Measurements from ENCODE around the gene RPL35A.
"Not testable (repeated sequence)": the region's sequence is repeated elsewhere in the genome, so short reads cannot be mapped to it uniquely, and the experiment has no call there.

The RPL35A gene

GRCh38 chr3:197959500-197959890 is 9.5 kb downstream of the RPL35A start:
- H3K4me1 Mint-ChIP-seq (ENCODE audit: low read depth) = peaks cover 79% of the 10 kb centered on the region
- H3K36me3 Mint-ChIP-seq (ENCODE audit: low read depth) = peaks cover 35% of the 10 kb centered on the region
- no peaks in the 10 kb centered on the region for H3K9me3 Mint-ChIP-seq
- H3K4me3 Mint-ChIP-seq = peak overlapping the region; percentile 86
- no peaks in the 10 kb centered on the region for H3K27me3 Mint-ChIP-seq
- peak overlapping the region; percentile 97 for H3K27ac Mint-ChIP-seq
- DNase-seq = no peak

GRCh38 chr3:197959891-197960693 is 10.1 kb downstream of the RPL35A start, which contains the start of gene LMLN:
TSS of gene LMLN (plus strand) at chr3:197960217. CDS start at chr3:197960246, 29 bp downstream.
- Mint-ChIP-seq H3K4me1 (ENCODE audit: low read depth) (peaks cover 74% of the 10 kb centered on the region), H3K36me3 (ENCODE audit: low read depth) (peaks cover 29% of the 10 kb centered on the region), H3K27me3 (no peaks in the 10 kb centered on the region), H3K27ac (peak within 1 kb of the TSS; percentile 97), H3K9me3 (no peaks in the 10 kb centered on the region), H3K4me3 (peak within 1 kb of the TSS; percentile 86)
- DNase-seq = peak; percentile 94

- Mint-ChIP-seq H3K4me3 (peak overlapping the region; percentile 86), H3K9me3 (no peaks in the 10 kb centered on the region)
Measured at GRCh38 chr3:197960694-197961581, 10.9 kb downstream of the RPL35A start.

GRCh38 chr3:197961582-197961945 is 11.6 kb downstream of the RPL35A start:
- H3K9me3 Mint-ChIP-seq = peaks cover 2% of the 10 kb centered on the region
- peak overlapping the region; percentile 86 for H3K4me3 Mint-ChIP-seq
- peak overlapping the region; percentile 97 for H3K27ac Mint-ChIP-seq
- no peaks in the 10 kb centered on the region for H3K27me3 Mint-ChIP-seq
- no peak for DNase-seq
- peaks cover 62% of the 10 kb centered on the region for H3K4me1 Mint-ChIP-seq (ENCODE audit: low read depth)
- H3K36me3 Mint-ChIP-seq (ENCODE audit: low read depth) = peaks cover 14% of the 10 kb centered on the region

More at GRCh38 chr3:197960694-197961581, 10.9 kb downstream of the RPL35A start:
- Mint-ChIP-seq H3K27ac (peak overlapping the region; percentile 97), H3K36me3 (ENCODE audit: low read depth) (peaks cover 20% of the 10 kb centered on the region), H3K27me3 (no peaks in the 10 kb centered on the region), H3K4me1 (ENCODE audit: low read depth) (peaks cover 68% of the 10 kb centered on the region)
- DNase-seq = no peak

GRCh38 chr3:197963019-197963637 is 13.1 kb downstream of the RPL35A start:
- peaks cover 5% of the 10 kb centered on the region for H3K36me3 Mint-ChIP-seq (ENCODE audit: low read depth)
- no peak for DNase-seq
- no peak overlapping the region for H3K27ac Mint-ChIP-seq
- H3K9me3 Mint-ChIP-seq = peaks cover 10% of the 10 kb centered on the region
- H3K4me3 Mint-ChIP-seq = no peak overlapping the region
- H3K4me1 Mint-ChIP-seq (ENCODE audit: low read depth) = peaks cover 50% of the 10 kb centered on the region
- no peaks in the 10 kb centered on the region for H3K27me3 Mint-ChIP-seq

- H3K36me3 Mint-ChIP-seq (ENCODE audit: low read depth); DNase-seq; H3K27ac Mint-ChIP-seq; H3K27me3 Mint-ChIP-seq; H3K4me3 Mint-ChIP-seq; H3K4me1 Mint-ChIP-seq (ENCODE audit: low read depth): not testable (repeated sequence)
- H3K9me3 Mint-ChIP-seq = peaks cover 14% of the 10 kb centered on the region
Measured at GRCh38 chr3:197967337-197967989, 17.5 kb downstream of the RPL35A start.

- peaks cover 16% of the 10 kb centered on the region for H3K36me3 Mint-ChIP-seq (ENCODE audit: low read depth)
- no peak overlapping the region for H3K4me3 Mint-ChIP-seq
- H3K9me3 Mint-ChIP-seq = peaks cover 19% of the 10 kb centered on the region
- no peak overlapping the region for H3K27ac Mint-ChIP-seq
- DNase-seq = no peak
- no peaks in the 10 kb centered on the region for H3K27me3 Mint-ChIP-seq
- no peaks in the 10 kb centered on the region for H3K4me1 Mint-ChIP-seq (ENCODE audit: low read depth)
Measured at GRCh38 chr3:197970588-197970987, 20.6 kb downstream of the RPL35A start.

GRCh38 chr3:197974016-197974415 is 24.0 kb downstream of the RPL35A start:
- H3K9me3 Mint-ChIP-seq = peaks cover 8% of the 10 kb centered on the region
- no peak for DNase-seq
- H3K4me1 Mint-ChIP-seq (ENCODE audit: low read depth) = no peaks in the 10 kb centered on the region
- H3K4me3 Mint-ChIP-seq = no peak overlapping the region
- H3K36me3 Mint-ChIP-seq (ENCODE audit: low read depth) = peaks cover 31% of the 10 kb centered on the region
- H3K27me3 Mint-ChIP-seq = no peaks in the 10 kb centered on the region
- H3K27ac Mint-ChIP-seq = no peak overlapping the region

- H3K4me1 Mint-ChIP-seq (ENCODE audit: low read depth) = peaks cover 4% of the 10 kb centered on the region
- peaks cover 33% of the 10 kb centered on the region for H3K36me3 Mint-ChIP-seq (ENCODE audit: low read depth)
- H3K27ac Mint-ChIP-seq = no peak overlapping the region
- no peaks in the 10 kb centered on the region for H3K27me3 Mint-ChIP-seq
- no peak overlapping the region for H3K4me3 Mint-ChIP-seq
- no peak for DNase-seq
- peaks cover 8% of the 10 kb centered on the region for H3K9me3 Mint-ChIP-seq
Measured at GRCh38 chr3:197975311-197975710, 25.3 kb downstream of the RPL35A start.

GRCh38 chr3:197983076-197983475 is 33.1 kb downstream of the RPL35A start:
- H3K9me3 Mint-ChIP-seq = no peaks in the 10 kb centered on the region
- H3K27ac Mint-ChIP-seq = no peak overlapping the region
- H3K27me3 Mint-ChIP-seq = no peaks in the 10 kb centered on the region
- DNase-seq = no peak
- H3K36me3 Mint-ChIP-seq (ENCODE audit: low read depth) = peaks cover 17% of the 10 kb centered on the region
- H3K4me3 Mint-ChIP-seq = no peak overlapping the region
- H3K4me1 Mint-ChIP-seq (ENCODE audit: low read depth) = peaks cover 16% of the 10 kb centered on the region

- no peaks in the 10 kb centered on the region for H3K9me3 Mint-ChIP-seq
- H3K4me3 Mint-ChIP-seq = no peak overlapping the region
- H3K4me1 Mint-ChIP-seq (ENCODE audit: low read depth) = no peaks in the 10 kb centered on the region
- no peak overlapping the region for H3K27ac Mint-ChIP-seq
- H3K27me3 Mint-ChIP-seq = no peaks in the 10 kb centered on the region
- no peak for DNase-seq
- H3K36me3 Mint-ChIP-seq (ENCODE audit: low read depth) = peaks cover 45% of the 10 kb centered on the region
Measured at GRCh38 chr3:197989651-197990050, 39.7 kb downstream of the RPL35A start.

- Mint-ChIP-seq H3K27ac (no peak overlapping the region), H3K4me3 (no peak overlapping the region), H3K36me3 (ENCODE audit: low read depth) (peaks cover 46% of the 10 kb centered on the region), H3K9me3 (no peaks in the 10 kb centered on the region), H3K27me3 (no peaks in the 10 kb centered on the region), H3K4me1 (ENCODE audit: low read depth) (no peaks in the 10 kb centered on the region)
- DNase-seq = no peak
Measured at GRCh38 chr3:197994736-197995135, 44.7 kb downstream of the RPL35A start.

- DNase-seq = no peak
- no peak overlapping the region for H3K4me3 Mint-ChIP-seq
- peaks cover 34% of the 10 kb centered on the region for H3K36me3 Mint-ChIP-seq (ENCODE audit: low read depth)
- no peak overlapping the region for H3K27ac Mint-ChIP-seq
- no peaks in the 10 kb centered on the region for H3K27me3 Mint-ChIP-seq
- H3K9me3 Mint-ChIP-seq = no peaks in the 10 kb centered on the region
- H3K4me1 Mint-ChIP-seq (ENCODE audit: low read depth) = no peaks in the 10 kb centered on the region
Measured at GRCh38 chr3:197996855-197997254, 46.9 kb downstream of the RPL35A start.

GRCh38 chr3:197997936-197998335 is 47.9 kb downstream of the RPL35A start:
- DNase-seq = no peak
- Mint-ChIP-seq H3K27me3 (no peaks in the 10 kb centered on the region), H3K9me3 (no peaks in the 10 kb centered on the region), H3K4me3 (no peak overlapping the region), H3K4me1 (ENCODE audit: low read depth) (no peaks in the 10 kb centered on the region), H3K27ac (no peak overlapping the region), H3K36me3 (ENCODE audit: low read depth) (peaks cover 24% of the 10 kb centered on the region)
